Measurements from ENCODE around the gene PCMT1.

PCMT1 gene

GRCh38 chr6:149855040-149855654, 105.6 kb downstream of the PCMT1 start:
- no peak for DNase-seq (ENCODE audit: low spot score)

DNA sequence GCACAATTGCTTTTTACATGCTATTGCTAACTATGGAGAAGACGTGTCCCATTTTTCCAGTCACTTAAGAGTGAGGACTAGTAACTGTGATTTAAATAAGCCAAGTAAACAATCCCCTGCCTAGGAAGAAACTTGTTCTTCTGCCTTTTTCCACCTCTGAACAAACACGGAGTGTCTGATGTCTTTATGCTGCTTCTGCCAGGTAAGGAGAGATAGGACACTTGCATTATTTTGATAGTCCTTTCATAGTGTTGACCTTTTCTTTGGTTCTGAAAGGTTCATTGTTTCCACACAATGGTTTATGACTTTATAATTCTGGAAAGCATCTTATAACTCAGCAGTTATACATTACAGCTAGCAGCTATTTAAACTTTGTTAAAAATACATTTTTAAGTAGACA, 106.2 kb downstream of the PCMT1 start:
- no peak for DNase-seq (ENCODE audit: low spot score)

DNA sequence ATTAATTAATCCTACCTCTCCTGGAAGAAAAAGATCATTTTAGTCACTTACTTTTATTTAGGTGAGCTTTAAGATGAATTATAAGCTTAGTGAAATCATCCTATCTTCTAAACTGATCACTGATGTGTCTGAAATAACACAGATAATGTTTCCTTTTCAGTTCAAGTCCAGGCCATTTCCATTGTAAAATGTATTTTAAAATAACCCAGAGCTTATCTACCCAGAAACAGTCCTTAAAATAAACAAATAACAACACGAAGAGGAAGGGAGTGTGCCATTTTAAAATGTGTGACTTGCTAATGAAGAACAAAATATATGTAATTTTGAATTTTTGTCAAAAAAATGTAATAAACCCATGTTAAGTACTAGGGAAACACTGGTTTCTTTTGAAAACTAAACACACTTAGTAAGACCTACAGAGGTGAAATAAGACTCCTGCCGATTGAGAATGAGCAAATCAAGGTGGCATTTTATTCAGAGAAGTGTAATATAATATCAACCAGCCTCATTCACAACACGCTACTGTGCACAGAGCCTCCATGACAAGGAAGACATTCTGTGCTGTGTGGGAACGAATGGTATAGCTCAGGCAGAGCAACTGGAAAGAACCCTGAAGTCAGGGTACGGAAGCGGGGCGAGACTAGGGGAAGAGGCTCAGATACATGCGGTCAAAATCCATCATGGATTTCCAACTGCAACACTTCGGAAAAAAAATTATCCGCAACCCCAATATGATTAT, 106.9 kb downstream of the PCMT1 start:
- no peak for DNase-seq (ENCODE audit: low spot score)

- DNase-seq (ENCODE audit: low spot score) = no peak
Observed at GRCh38 chr6:149857541-149857940, 108.0 kb downstream of the PCMT1 start.

DNA sequence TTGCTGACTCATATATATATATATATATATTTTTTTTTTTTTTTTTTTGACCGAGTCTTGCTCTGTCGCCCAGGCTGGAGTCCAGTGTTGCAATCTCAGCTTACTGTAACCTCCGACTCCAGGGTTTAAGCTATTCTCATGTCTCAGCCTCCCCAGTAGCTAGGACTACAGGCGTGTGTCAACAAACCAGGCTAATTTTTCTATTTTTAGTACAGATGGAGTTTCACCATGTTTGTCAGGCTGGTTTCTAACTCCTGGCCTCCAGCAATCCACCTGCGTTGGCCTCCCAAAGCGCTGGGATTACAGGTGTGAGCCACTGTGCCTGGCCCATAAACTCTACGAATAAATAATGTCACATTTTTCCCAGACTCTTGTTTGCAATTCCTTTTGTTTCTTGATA, 109.8 kb downstream of the PCMT1 start:
- no peak for DNase-seq (ENCODE audit: low spot score)

DNA sequence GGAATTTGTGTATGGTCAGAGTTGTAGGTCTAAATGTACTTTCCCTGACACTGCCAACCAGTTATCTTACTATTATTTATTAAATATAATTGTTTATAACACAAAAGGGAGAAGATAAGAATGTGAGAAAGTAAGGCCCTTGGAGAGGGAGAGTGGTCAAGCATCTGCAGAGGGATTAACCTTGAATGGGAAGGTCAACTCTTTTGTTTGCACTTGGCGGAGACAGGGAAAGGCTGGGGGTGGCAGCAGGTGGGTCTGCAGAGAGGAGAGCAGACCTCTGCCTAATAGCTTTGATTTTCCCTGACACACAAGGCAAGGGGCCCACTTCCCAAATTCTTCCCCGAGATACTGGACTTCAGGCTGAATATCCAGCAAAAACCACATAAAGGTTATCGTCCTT, 110.4 kb downstream of the PCMT1 start:
- DNase-seq (ENCODE audit: low spot score) = no peak

DNA sequence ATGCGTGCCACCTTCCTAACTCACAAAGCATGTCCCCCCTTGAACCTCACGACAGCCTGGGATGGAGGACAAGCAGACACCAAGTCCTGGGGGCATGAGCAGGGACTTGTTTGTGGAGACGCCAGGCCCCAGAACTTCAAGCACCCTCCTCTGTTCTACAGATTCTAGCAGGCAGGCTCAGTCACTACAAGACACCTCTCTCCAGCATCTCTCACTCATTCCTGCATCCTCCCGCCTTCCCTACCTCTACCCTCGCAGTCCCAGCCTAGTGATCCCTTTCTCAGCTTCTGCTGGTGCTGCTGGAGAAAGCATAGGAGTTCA, 110.9 kb downstream of the PCMT1 start:
- DNase-seq (ENCODE audit: low spot score) = no peak
